Measurements from ENCODE around the gene EFNA5. TPM values are rescaled to one million over a fixed set of nuclear protein-coding genes. Genes with fewer than 3 reads are reported as not detected.

The EFNA5 gene
- total and polyA plus RNA-seq, 10 of the 15 experiments (the other 5 are each of a cell fraction or from before 2014, with no cell fraction given) = 0.19 to 12.6 (median 3.9) TPM

DNA sequence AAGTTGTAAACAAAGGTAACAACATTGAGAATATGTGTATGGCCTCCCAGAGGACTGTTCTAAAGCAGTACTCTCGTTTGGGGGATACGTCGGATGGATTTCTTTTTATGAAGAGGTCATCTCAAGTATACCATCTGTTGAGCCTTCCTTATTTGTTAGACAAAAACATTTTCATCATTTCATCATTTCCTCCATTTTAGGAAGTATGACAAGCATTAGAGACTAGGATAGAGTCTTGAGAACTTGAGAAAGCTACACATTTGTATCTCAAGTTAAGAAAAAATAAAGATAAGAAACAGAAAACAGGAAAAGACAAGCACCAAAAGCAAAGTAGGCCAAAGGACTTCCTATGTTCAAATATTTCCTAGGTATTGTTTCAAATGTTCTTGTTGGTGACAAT lies 307.0 kb downstream of the EFNA5 start (continued):
- TF ChIP-seq ZBTB11 (CRISPR knock-in tag; IDR thresholded peaks at IDR 0.05) (no peak), MEF2B (IDR thresholded peaks at IDR 0.05; ENCODE audit: partially characterized antibody, poor library complexity, severe bottlenecking) (no peak)

DNA sequence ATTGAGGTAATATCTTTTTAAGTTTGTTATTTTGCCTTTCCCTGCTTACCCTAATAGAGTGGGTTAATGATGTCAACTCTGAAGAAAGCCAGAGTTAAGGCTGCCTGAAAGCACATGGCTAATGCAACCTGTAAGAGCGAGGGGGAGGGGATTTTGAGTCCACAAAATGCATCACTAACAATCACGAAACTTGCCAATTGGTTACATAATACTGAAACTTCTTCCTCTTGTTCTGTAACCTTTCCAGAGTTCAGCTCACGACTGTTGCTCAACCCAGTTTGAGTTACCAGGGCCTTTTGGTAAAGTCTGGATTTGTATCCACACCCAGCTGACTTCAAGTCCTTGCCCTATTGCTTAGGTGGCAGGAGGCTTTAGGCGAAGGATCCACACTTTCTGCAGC lies 308.8 kb downstream of the EFNA5 start:
- no peak overlapping the region for H2AFZ ChIP-seq (ENCODE audit: control insufficient read depth, low read depth, low read length)
- intact Hi-C loops (cut with micrococcal nuclease; ENCODE audit: unreplicated experiment) = no loop called here
- no peaks in the 10 kb centered on the region for H3K9me3 ChIP-seq (replicated peaks; ENCODE audit: control insufficient read depth, insufficient read depth, low read length)
- no peaks in the 10 kb centered on the region; a peak in 1 of 4 replicates for H3K27me3 ChIP-seq (replicated peaks in 1 of 2; ENCODE audit: control insufficient read depth in 2 of 2, insufficient read depth in 2 of 2, low read length in 1 of 2)
- DNase-seq (ENCODE audit: low read depth, low spot score) = no peak
- H3K79me2 ChIP-seq (ENCODE audit: control insufficient read depth, insufficient read depth, low read length) = no peaks in the 10 kb centered on the region
- in situ Hi-C loops (cut with MboI) = no loop called here
- H4K20me1 ChIP-seq (ENCODE audit: control insufficient read depth, insufficient read depth) = no peaks in the 10 kb centered on the region
- no peak overlapping the region for H3K27ac ChIP-seq (ENCODE audit: control insufficient read depth, insufficient read depth)
- H3K9ac ChIP-seq (ENCODE audit: control insufficient read depth, insufficient read depth, low read length) = no peak overlapping the region
- peaks cover 21% of the 10 kb centered on the region for H3K4me1 ChIP-seq (ENCODE audit: control insufficient read depth, insufficient read depth, low read length)
- no peaks in the 10 kb centered on the region for H3K36me3 ChIP-seq (ENCODE audit: control insufficient read depth in 2 of 2, insufficient read depth in 2 of 2, low read length in 1 of 2)
- RAD21 ChIA-PET (ENCODE audit: unreplicated experiment) = interaction anchor here (0.9 to 7.0 kb wide), 3 partner anchors 27 to 210 kb away, joined by 4 to 42 read pairs (median 5); no protein-coding TSS in a partner anchor
- CTCF ChIA-PET = interaction anchor here (1.3 to 4.1 kb wide), 3 partner anchors 114 to 313 kb away, joined by 5 to 25 read pairs (median 8); no protein-coding TSS in a partner anchor
- H3K4me3 ChIP-seq = no peak overlapping the region
- WGBS (ENCODE audit: insufficient coverage, insufficient replicate concordance, low lambda C conversion rate, missing lambda C conversion rate) = 31% methylated on average over 4 of the region's 4 CpGs
- POLR2A ChIA-PET = no interaction called here
- peak; percentile 16; the same call in 2 of the 3 replicates for ATAC-seq
- FAIRE-seq = no peak
- SMC1A ChIA-PET (ENCODE audit: uncharacterized antibody, unreplicated experiment) = interaction anchor here (0.6 to 5.3 kb wide), 10 partner anchors 9 to 312 kb away, joined by 3 to 50 read pairs (median 4); no protein-coding TSS in a partner anchor
- no peak overlapping the region for H3K4me2 ChIP-seq (ENCODE audit: control insufficient read depth, insufficient read depth)
- BruUV-seq (replicated peaks) = no TSS peak
- no peak for TF ChIP-seq ZNF622 (IDR thresholded peaks at IDR 0.05)
- TF ChIP-seq YY1 (IDR thresholded peaks at IDR 0.05; ENCODE audit: low read depth, low read length) = no peak
- no peak for TF ChIP-seq SUZ12 (IDR thresholded peaks at IDR 0.05; ENCODE audit: unreplicated experiment)
- TF ChIP-seq ZBTB11 (CRISPR knock-in tag; IDR thresholded peaks at IDR 0.05) = no peak
- peak; percentile 11; the same call in 1 of the 2 replicates for TF ChIP-seq RUNX3 (IDR thresholded peaks at IDR 0.05; ENCODE audit: low read length)
- TF ChIP-seq RELA (IDR thresholded peaks at IDR 0.05; ENCODE audit: borderline replicate concordance, partially characterized antibody) = no peak
- TF ChIP-seq MAX (IDR thresholded peaks at IDR 0.05; ENCODE audit: low read depth, low read length) = no peak
- TF ChIP-seq CBX5 (IDR thresholded peaks at IDR 0.05; ENCODE audit: low read depth) = no peak
- no peak for TF ChIP-seq CREB1 (IDR thresholded peaks at IDR 0.05; ENCODE audit: low read depth)
- no peak for TF ChIP-seq SMAD5 (IDR thresholded peaks at IDR 0.05; ENCODE audit: low read depth)
- TF ChIP-seq CREM (IDR thresholded peaks at IDR 0.05; ENCODE audit: low read depth) = peak; percentile 53; the same call in 1 of the 2 replicates
- TF ChIP-seq NFIC (IDR thresholded peaks at IDR 0.05; ENCODE audit: low read depth, low read length) = no peak; the same call in 1 of the 2 replicates
- 0 out of 2 replicates have a peak, but pooled peaks have one; percentile 28 for TF ChIP-seq DPF2 (IDR thresholded peaks at IDR 0.05)
- no peak for TF ChIP-seq SUPT20H (IDR thresholded peaks at IDR 0.05; ENCODE audit: borderline replicate concordance, control insufficient read depth, low read depth, low read length)
- TF ChIP-seq NFYB (IDR thresholded peaks at IDR 0.05; ENCODE audit: insufficient read depth, low read depth, low read length) = 0 out of 2 replicates have a peak, but pooled peaks have one; percentile 9
